ENCODE measurements around the gene ZNF579.

The ZNF579 gene

DNA sequence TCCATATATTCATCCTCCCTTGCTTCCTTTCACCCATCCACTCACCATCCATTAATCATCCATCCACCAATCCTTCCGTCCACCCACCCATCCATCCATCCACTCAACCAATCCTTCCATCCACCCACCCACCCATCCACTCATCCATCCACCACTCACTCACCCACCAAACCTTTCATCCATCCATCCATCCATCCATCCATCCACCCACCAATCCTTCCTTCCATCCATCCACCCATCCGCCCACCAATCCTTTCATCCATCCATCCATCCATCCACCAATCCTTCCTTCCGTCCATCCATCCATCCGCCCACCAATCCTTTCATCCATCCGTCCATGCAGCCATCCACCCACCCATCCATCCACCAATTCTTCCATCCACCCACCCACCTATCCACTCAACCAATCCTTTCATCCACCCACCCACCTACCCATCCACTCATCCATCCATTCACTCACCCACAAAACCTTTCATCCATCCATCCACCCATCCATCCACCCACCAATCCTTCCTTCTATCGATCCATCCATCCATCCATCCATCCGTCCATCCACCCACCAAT lies 38.3 kb downstream of the ZNF579 start:
- Histone ChIP-seq H3K9me3 (ENCODE audit: control insufficient read depth, low read length) (no peaks in the 10 kb centered on the region), H3K36me3 (ENCODE audit: control insufficient read depth, insufficient read depth, low read length) (no peaks in the 10 kb centered on the region), H3K27ac (ENCODE audit: insufficient read depth, low read length, poor library complexity, severe bottlenecking) (no peak overlapping the region), H3K27me3 (replicated peaks; ENCODE audit: control insufficient read depth, insufficient read depth, low read length, poor library complexity, severe bottlenecking) (no peaks in the 10 kb centered on the region), H3K4me1 (ENCODE audit: control insufficient read depth, insufficient read depth, low read length, poor library complexity, severe bottlenecking) (no peaks in the 10 kb centered on the region), H3K4me3 (ENCODE audit: insufficient read depth, low read depth, low read length, poor library complexity, severe bottlenecking) (no peak overlapping the region)
- DNase-seq, result no peak

DNA sequence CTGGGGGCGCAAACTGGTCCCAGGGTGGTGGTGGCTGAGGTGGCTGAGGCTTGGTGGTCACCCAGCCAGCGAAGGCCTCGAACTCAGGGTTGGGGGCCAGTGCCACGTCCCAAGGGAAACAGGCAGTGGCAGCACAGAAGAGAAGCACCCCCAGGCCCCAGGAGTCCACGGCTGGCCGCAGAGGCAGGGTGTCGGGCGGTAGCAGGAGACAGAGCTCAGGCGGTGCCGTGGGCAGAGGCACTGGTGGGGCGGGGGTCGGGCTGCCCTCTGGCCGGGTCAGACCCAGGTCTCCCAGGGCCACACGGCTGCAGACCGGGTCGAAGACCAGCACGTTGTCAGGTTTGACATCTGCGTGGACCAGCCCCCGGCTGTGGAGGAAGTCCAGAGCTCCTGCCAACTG lies 39.6 kb downstream of the ZNF579 start:
- no peak for DNase-seq
- Histone ChIP-seq H3K27me3 (replicated peaks; ENCODE audit: control insufficient read depth, insufficient read depth, low read length, poor library complexity, severe bottlenecking) (no peaks in the 10 kb centered on the region), H3K4me1 (ENCODE audit: control insufficient read depth, insufficient read depth, low read length, poor library complexity, severe bottlenecking) (no peaks in the 10 kb centered on the region), H3K36me3 (ENCODE audit: control insufficient read depth, insufficient read depth, low read length) (no peaks in the 10 kb centered on the region), H3K9me3 (ENCODE audit: control insufficient read depth, low read length) (no peaks in the 10 kb centered on the region), H3K4me3 (ENCODE audit: insufficient read depth, low read depth, low read length, poor library complexity, severe bottlenecking) (no peak overlapping the region), H3K27ac (ENCODE audit: insufficient read depth, low read length, poor library complexity, severe bottlenecking) (no peak overlapping the region)

DNA sequence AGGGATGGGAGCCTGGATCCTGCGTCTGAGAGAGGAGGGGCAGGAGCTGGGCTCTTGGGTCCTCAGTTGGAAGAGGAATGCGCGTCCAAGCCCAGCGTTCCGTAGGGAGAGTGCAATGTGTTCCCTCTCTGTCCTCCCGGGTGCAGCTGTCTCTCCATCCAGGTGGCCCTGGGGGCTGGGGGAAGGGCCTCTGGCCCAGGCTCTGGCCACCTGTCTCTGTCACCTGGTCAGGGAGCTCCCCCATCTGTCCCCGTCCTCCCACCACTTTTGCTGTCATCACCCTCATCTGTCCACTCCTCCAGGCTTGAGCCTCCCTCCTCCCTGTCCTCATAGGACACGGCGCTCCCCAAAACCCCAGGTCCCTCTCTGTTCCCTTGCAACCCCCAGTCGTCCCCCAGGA lies 40.0 kb downstream of the ZNF579 start:
- DNase-seq, result no peak
- H3K4me1 ChIP-seq (ENCODE audit: control insufficient read depth, insufficient read depth, low read length, poor library complexity, severe bottlenecking), result no peaks in the 10 kb centered on the region
- H3K4me3 ChIP-seq (ENCODE audit: insufficient read depth, low read depth, low read length, poor library complexity, severe bottlenecking), result no peak overlapping the region
- no peaks in the 10 kb centered on the region for H3K36me3 ChIP-seq (ENCODE audit: control insufficient read depth, insufficient read depth, low read length)
- H3K27ac ChIP-seq (ENCODE audit: insufficient read depth, low read length, poor library complexity, severe bottlenecking), result no peak overlapping the region
- H3K27me3 ChIP-seq (replicated peaks; ENCODE audit: control insufficient read depth, insufficient read depth, low read length, poor library complexity, severe bottlenecking), result no peaks in the 10 kb centered on the region
- no peaks in the 10 kb centered on the region for H3K9me3 ChIP-seq (ENCODE audit: control insufficient read depth, low read length)

DNA sequence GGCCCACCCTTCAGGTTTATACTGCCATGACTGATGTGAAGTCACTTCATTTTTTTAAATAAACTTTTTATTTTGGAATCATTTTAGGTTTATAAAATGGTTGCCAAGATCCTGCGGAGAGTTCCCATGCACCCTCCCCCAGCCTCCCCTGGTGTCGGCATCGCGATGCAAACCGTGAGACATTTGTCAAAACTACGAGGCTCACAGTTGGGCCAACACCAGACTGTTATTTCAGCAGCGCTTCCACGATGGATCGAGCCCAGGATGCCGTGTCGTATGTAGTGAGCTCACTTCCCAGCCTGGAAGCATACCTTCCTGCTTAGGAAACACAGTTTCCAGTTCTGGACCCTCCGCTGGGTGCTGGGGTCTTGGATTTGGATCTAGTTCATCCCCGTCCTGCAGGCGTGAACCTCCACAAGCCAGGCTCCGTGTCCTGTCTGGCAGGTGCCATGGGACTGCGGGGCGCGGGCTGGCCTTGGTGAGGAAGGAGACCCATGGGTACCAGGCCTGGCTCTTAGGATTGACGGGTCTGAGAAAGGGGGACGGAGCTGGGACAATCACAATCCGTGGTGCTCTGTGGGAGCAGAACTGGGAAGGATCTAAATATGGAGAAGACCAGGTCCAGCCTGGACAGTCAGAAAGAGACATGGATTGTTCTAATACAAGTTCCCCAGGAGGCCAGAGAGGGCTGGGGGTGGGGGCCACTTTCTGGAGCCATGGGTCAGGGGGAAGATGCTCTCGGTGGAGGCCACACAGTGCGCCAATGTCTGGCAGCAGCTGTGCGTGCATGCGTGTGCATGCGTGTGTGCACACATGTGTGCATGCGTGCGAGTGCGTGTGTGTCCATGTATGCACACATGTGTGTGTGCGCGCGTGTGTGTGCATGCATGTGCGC lies 41.3 kb downstream of the ZNF579 start:
- H3K27ac ChIP-seq (ENCODE audit: insufficient read depth, low read length, poor library complexity, severe bottlenecking), result no peak overlapping the region
- DNase-seq, result no peak
- no peaks in the 10 kb centered on the region for H3K4me1 ChIP-seq (ENCODE audit: control insufficient read depth, insufficient read depth, low read length, poor library complexity, severe bottlenecking)
- no peaks in the 10 kb centered on the region for H3K27me3 ChIP-seq (replicated peaks; ENCODE audit: control insufficient read depth, insufficient read depth, low read length, poor library complexity, severe bottlenecking)
- H3K4me3 ChIP-seq (ENCODE audit: insufficient read depth, low read depth, low read length, poor library complexity, severe bottlenecking), result no peak overlapping the region
- no peaks in the 10 kb centered on the region for H3K36me3 ChIP-seq (ENCODE audit: control insufficient read depth, insufficient read depth, low read length)
- no peaks in the 10 kb centered on the region for H3K9me3 ChIP-seq (ENCODE audit: control insufficient read depth, low read length)

DNA sequence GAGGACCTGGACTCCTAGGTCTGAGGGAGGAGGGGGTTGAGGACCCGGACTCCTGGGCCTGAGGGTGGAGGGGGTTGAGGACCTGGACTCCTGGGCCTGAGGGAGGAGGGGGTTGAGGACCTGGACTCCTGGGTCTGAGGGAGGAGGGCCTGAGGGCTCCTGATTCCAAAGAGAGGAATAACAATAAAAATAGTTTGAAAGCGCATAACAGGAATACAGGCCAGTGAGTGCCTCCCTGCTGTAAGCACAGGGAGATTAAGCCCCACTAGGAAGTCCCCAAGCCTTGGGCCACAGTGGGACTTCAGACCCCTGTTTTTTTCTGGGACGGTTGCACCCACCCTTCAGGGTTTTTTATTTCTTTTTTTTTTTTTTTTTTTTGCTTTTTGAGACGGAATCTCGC lies 42.5 kb downstream of the ZNF579 start:
- DNase-seq, result no peak
- no peaks in the 10 kb centered on the region for H3K27me3 ChIP-seq (replicated peaks; ENCODE audit: control insufficient read depth, insufficient read depth, low read length, poor library complexity, severe bottlenecking)
- H3K27ac ChIP-seq (ENCODE audit: insufficient read depth, low read length, poor library complexity, severe bottlenecking), result no peak overlapping the region
- H3K36me3 ChIP-seq (ENCODE audit: control insufficient read depth, insufficient read depth, low read length), result no peaks in the 10 kb centered on the region
- H3K9me3 ChIP-seq (ENCODE audit: control insufficient read depth, low read length), result no peaks in the 10 kb centered on the region
- H3K4me3 ChIP-seq (ENCODE audit: insufficient read depth, low read depth, low read length, poor library complexity, severe bottlenecking), result no peak overlapping the region
- no peaks in the 10 kb centered on the region for H3K4me1 ChIP-seq (ENCODE audit: control insufficient read depth, insufficient read depth, low read length, poor library complexity, severe bottlenecking)

DNA sequence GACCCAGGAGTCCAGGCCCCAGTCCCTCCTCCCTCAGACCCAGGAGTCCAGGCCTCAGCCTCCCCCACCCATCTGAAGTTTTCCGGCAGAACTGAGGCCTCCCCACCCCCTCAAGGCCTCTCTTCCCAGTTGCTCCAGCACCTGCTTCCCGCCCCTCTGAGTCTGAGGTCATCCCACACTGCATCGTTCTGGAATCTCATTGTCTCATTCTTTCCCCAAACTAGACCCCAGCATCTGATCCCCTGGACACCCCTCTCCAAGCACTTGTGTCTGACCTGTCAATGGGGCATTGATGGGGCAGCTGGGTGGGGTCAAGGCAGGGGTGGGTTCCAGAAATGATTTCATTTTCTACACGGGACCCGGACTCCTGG lies 42.9 kb downstream of the ZNF579 start:
- no peaks in the 10 kb centered on the region for H3K36me3 ChIP-seq (ENCODE audit: control insufficient read depth, insufficient read depth, low read length)
- H3K4me3 ChIP-seq (ENCODE audit: insufficient read depth, low read depth, low read length, poor library complexity, severe bottlenecking), result no peak overlapping the region
- H3K27ac ChIP-seq (ENCODE audit: insufficient read depth, low read length, poor library complexity, severe bottlenecking), result no peak overlapping the region
- H3K9me3 ChIP-seq (ENCODE audit: control insufficient read depth, low read length), result no peaks in the 10 kb centered on the region
- no peaks in the 10 kb centered on the region for H3K27me3 ChIP-seq (replicated peaks; ENCODE audit: control insufficient read depth, insufficient read depth, low read length, poor library complexity, severe bottlenecking)
- H3K4me1 ChIP-seq (ENCODE audit: control insufficient read depth, insufficient read depth, low read length, poor library complexity, severe bottlenecking), result no peaks in the 10 kb centered on the region
- DNase-seq, result no peak

DNA sequence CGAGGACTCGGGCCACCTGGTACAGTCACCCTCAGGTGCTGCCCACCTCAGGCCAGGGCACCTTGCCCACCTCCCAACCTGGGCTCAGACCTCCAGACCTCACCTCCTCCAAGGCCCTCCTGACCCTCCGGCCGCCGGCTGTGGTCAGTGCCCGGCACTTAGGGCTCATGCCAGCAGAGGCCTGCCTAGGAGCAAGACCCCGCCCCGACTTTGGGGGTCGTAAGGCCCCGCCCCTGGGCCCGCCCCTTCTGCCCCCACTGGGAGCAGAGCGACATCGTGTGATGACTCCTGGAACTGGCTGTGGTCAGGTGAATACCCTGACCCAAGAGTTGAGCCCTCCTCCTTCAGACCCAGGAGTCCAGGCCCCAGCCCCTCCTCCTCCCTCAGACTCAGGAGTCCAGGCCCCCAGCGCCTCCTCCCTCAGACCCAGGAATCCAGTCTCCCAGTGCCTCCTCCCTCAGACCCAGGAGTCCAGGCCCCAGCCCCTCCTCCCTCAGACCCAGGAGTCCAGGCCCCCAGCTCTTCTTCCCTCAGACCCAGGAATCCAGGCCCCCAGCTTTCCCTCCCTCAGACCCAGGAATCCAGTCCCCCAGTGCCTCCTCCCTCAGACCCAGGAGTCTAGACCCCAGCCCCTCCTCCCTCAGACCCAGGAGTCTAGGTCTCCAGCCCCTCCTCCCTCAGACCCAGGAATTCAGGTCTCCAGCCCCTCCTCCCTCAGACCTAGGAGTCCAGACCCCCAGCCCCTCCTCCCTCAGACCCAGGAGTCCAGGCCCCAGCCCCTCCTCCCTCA lies 43.5 kb downstream of the ZNF579 start, which contains the start of gene SBK2:
SBK2 (minus strand) TSS at position 183 of the 790 bp plus-strand sequence. CDS start 839 bp downstream, outside the sequence.
- Histone ChIP-seq H3K27me3 (replicated peaks; ENCODE audit: control insufficient read depth, insufficient read depth, low read length, poor library complexity, severe bottlenecking) (no peaks in the 10 kb centered on the region), H3K9me3 (ENCODE audit: control insufficient read depth, low read length) (no peaks in the 10 kb centered on the region), H3K36me3 (ENCODE audit: control insufficient read depth, insufficient read depth, low read length) (no peaks in the 10 kb centered on the region), H3K27ac (ENCODE audit: insufficient read depth, low read length, poor library complexity, severe bottlenecking) (no peak within 1 kb of the TSS), H3K4me3 (ENCODE audit: insufficient read depth, low read depth, low read length, poor library complexity, severe bottlenecking) (no peak within 1 kb of the TSS), H3K4me1 (ENCODE audit: control insufficient read depth, insufficient read depth, low read length, poor library complexity, severe bottlenecking) (no peaks in the 10 kb centered on the region)
- DNase-seq, result no peak

DNA sequence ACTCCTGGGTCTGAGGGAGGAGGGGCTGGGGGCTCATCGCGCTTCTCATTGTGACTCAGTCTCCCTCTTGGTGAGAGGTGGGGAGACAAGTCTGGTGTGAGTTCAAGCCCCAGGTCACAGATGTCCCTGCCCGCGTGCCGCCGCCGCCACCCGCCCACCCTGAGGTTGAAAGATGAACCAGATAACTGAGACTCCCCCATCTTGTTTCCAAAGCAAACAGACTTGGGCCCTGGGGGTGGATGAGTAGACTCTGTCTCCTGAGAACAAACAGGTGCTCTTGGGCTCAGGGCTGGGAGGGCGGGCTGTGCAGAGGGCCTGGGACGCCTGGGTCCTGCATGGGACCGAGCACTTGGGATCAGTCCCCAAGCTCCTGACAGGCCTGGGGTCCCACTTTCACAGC lies 44.3 kb downstream of the ZNF579 start:
- H3K4me1 ChIP-seq (ENCODE audit: control insufficient read depth, insufficient read depth, low read length, poor library complexity, severe bottlenecking), result no peaks in the 10 kb centered on the region
- no peak for DNase-seq
- H3K27ac ChIP-seq (ENCODE audit: insufficient read depth, low read length, poor library complexity, severe bottlenecking), result no peak overlapping the region
- no peaks in the 10 kb centered on the region for H3K36me3 ChIP-seq (ENCODE audit: control insufficient read depth, insufficient read depth, low read length)
- H3K9me3 ChIP-seq (ENCODE audit: control insufficient read depth, low read length), result no peaks in the 10 kb centered on the region
- no peaks in the 10 kb centered on the region for H3K27me3 ChIP-seq (replicated peaks; ENCODE audit: control insufficient read depth, insufficient read depth, low read length, poor library complexity, severe bottlenecking)
- H3K4me3 ChIP-seq (ENCODE audit: insufficient read depth, low read depth, low read length, poor library complexity, severe bottlenecking), result no peak overlapping the region

DNA sequence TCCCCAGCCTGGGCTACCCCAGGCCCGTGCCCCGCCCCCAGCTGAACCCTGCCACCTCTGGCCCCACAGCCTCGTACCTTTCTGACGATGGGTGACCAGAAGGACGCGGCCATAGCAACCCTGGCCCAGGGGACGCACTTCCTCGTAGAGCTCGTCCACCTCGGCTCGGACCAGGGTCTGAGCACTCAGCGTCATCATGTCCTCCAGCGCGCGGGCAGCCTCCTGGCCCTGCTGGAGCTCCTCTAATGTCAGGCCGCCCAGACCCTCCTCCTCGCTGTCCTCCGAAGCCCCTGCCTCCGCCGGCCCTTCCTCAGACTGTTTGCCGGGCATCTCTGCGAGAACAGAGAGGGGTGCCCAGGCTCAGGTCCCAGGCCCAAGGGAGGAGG lies 44.7 kb downstream of the ZNF579 start:
- Histone ChIP-seq H3K27ac (ENCODE audit: insufficient read depth, low read length, poor library complexity, severe bottlenecking) (no peak overlapping the region), H3K4me1 (ENCODE audit: control insufficient read depth, insufficient read depth, low read length, poor library complexity, severe bottlenecking) (no peaks in the 10 kb centered on the region), H3K27me3 (replicated peaks; ENCODE audit: control insufficient read depth, insufficient read depth, low read length, poor library complexity, severe bottlenecking) (no peaks in the 10 kb centered on the region), H3K36me3 (ENCODE audit: control insufficient read depth, insufficient read depth, low read length) (no peaks in the 10 kb centered on the region), H3K4me3 (ENCODE audit: insufficient read depth, low read depth, low read length, poor library complexity, severe bottlenecking) (no peak overlapping the region), H3K9me3 (ENCODE audit: control insufficient read depth, low read length) (no peaks in the 10 kb centered on the region)
- no peak for DNase-seq
